Upper lobe of left lung (tissue), 6 donors: ENCODE data around the gene IYD. TPM values are rescaled to one million over a fixed set of nuclear protein-coding genes. Genes with fewer than 3 reads are reported as not detected.

Experiments
- ATAC-seq, 2 donors: fragments of 200-7000 bp; cut with Tn5 transposase; one replicate each; pipeline ENCODE4 v1.9.1; 2022; ENCODE audit warnings: mild to moderate bottlenecking in 2 of 2, moderate library complexity in 2 of 2; ENCODE audit not compliant: low FRiP score in 2 of 2
- DNase-seq, 2 donors: peaks; one replicate each; pipeline ENCODE4 v3.0.0-alpha.2; 2019 to 2020
- H3K27ac ChIP-seq, 4 donors: fragments of 200-600 bp; sonication (generic); one replicate each; pipeline ENCODE4 v1.5.1; 2016 to 2019
- H3K27me3 ChIP-seq, 4 donors: fragments of 200-600 bp; sonication (generic); one replicate each; pipeline ENCODE4 v1.5.1; 2017 to 2019
- H3K36me3 ChIP-seq, 4 donors: fragments of 200-600 bp; sonication (generic); one replicate each; pipeline ENCODE4 v1.5.1; 2016 to 2019
- H3K4me1 ChIP-seq, 4 donors: fragments of 200-600 bp; sonication (generic); one replicate each; pipeline ENCODE4 v1.5.1; 2018 to 2019
- H3K4me3 ChIP-seq, 4 donors: fragments of 200-600 bp; sonication (generic); one replicate each; pipeline ENCODE4 v1.5.1; 2017 to 2019; ENCODE audit warnings: mild to moderate bottlenecking in 2 of 4, moderate library complexity in 1 of 4
- H3K9me3 ChIP-seq, 4 donors: fragments of 200-600 bp; sonication (generic); one replicate each; pipeline ENCODE4 v1.5.1; 2018 to 2019
- CTCF ChIP-seq, 6 experiments: fragments of 450-650 bp in 4 of 6; fragments of 200-600 bp in 2 of 6; sonication (generic) in 2 of 6; IDR thresholded peaks; one replicate each; pipeline ENCODE4 v1.5.1; 2016 to 2019; ENCODE audit warnings: antibody characterized with exemption in 6 of 6
- EP300 ChIP-seq, 4 donors: sonication (generic); formaldehyde crosslinking; IDR thresholded peaks; one replicate each; pipeline ENCODE4 v1.5.1; 2017; ENCODE audit warnings: antibody characterized with exemption in 4 of 4, control low read depth in 2 of 4
- POLR2A ChIP-seq, 4 donors: fragments of 450-650 bp; IDR thresholded peaks; one replicate each; pipeline ENCODE4 v1.5.1; 2016 to 2017; ENCODE audit warnings: antibody characterized with exemption in 4 of 4, mild to moderate bottlenecking in 2 of 4
- POLR2AphosphoS5 ChIP-seq, 2 donors: sonication (generic); formaldehyde crosslinking; IDR thresholded peaks; one replicate each; pipeline ENCODE4 v1.5.1; 2017; ENCODE audit warnings: antibody characterized with exemption in 2 of 2
- WGBS, 2 donors: methylation state at CpG; one replicate each; pipeline ENCODE4 v1.1.5; 2017 to 2018; 5-methylcytosine and 5-hydroxymethylcytosine counted together
- total RNA-seq, 6 donors: library from RNA; depleted of rRNA in 4 of 6; stranded (reverse); fragments of >200 nt in 4 of 6; gene quantifications; one replicate each; pipeline versions ENCODE4 v1.1.0 to v1.2.1, GENCODE V29; 2016 to 2021
- donor health status: DM: no; HTN: no; CAD: no; lungs with moderate emphysema.
- donor health status: DM: no; HTN: yes; CAD: no; lungs with severe emphysema.

IYD gene
- total RNA-seq, 6 donors from 2014 or later: under 0.01 to 3.2 (median 1.7) TPM

GRCh38 chr6:150391414-150391813 lies 22.6 kb downstream of the IYD start:
- no peaks in the 10 kb centered on the region for H3K9me3 ChIP-seq
- TF ChIP-seq POLR2AphosphoS5 (IDR thresholded peaks at IDR 0.05) (no peak), CTCF (IDR thresholded peaks at IDR 0.05) (no peak), POLR2A (IDR thresholded peaks at IDR 0.05) (no peak), EP300 (IDR thresholded peaks at IDR 0.05) (no peak)
- peaks cover 0 to 15% (median 2%) of the 10 kb centered on the region in 4 donors for H3K4me1 ChIP-seq
- no peak for DNase-seq
- H3K36me3 ChIP-seq: no peaks in the 10 kb centered on the region
- peak overlapping the region in 2 of 4 donors; percentile 14 to 64 for H3K27ac ChIP-seq
- ATAC-seq: no peak
- no peaks in the 10 kb centered on the region for H3K27me3 ChIP-seq
- no peak overlapping the region for H3K4me3 ChIP-seq
- 80 to 85% methylated on average over 4 of the region's 4 CpGs for WGBS, 2 donors

GRCh38 chr6:150391890-150392289 lies 23.1 kb downstream of the IYD start:
- no peak for TF ChIP-seq EP300 (IDR thresholded peaks at IDR 0.05)
- TF ChIP-seq POLR2A (IDR thresholded peaks at IDR 0.05): no peak
- TF ChIP-seq POLR2AphosphoS5 (IDR thresholded peaks at IDR 0.05): no peak
- no peak for TF ChIP-seq CTCF (IDR thresholded peaks at IDR 0.05)
- no peaks in the 10 kb centered on the region for H3K27me3 ChIP-seq
- H3K9me3 ChIP-seq: no peaks in the 10 kb centered on the region
- WGBS, 2 donors: 48 to 65% methylated on average over 3 of the region's 3 CpGs
- H3K4me1 ChIP-seq: peaks cover 0 to 15% (median 2%) of the 10 kb centered on the region in 4 donors
- DNase-seq (no peak), ATAC-seq (no peak)
- H3K4me3 ChIP-seq: no peak overlapping the region
- H3K36me3 ChIP-seq: no peaks in the 10 kb centered on the region
- H3K27ac ChIP-seq: peak overlapping the region in 3 of 4 donors; percentile 50 to 64 (median 64)

GRCh38 chr6:150392452-150393220 lies 23.8 kb downstream of the IYD start:
- no peaks in the 10 kb centered on the region for H3K27me3 ChIP-seq
- no peaks in the 10 kb centered on the region for H3K9me3 ChIP-seq
- H3K36me3 ChIP-seq: no peaks in the 10 kb centered on the region
- H3K4me3 ChIP-seq: no peak overlapping the region
- no peak for TF ChIP-seq CTCF (IDR thresholded peaks at IDR 0.05)
- peak in 1 of 4 donors; percentile 13 for TF ChIP-seq EP300 (IDR thresholded peaks at IDR 0.05)
- peaks cover 0 to 15% (median 2%) of the 10 kb centered on the region in 4 donors for H3K4me1 ChIP-seq
- H3K27ac ChIP-seq: peak overlapping the region; percentile 50 to 71 (median 64)
- WGBS, 2 donors: 67 to 85% methylated on average over 12 of the region's 12 CpGs
- DNase-seq: peak in 1 of 2 donors; percentile 69
- peak in 1 of 2 donors; percentile 35 for ATAC-seq

GRCh38 chr6:150394053-150394898 lies 25.5 kb downstream of the IYD start:
- WGBS, 2 donors: 67 to 78% methylated on average over 6 of the region's 6 CpGs
- Histone ChIP-seq H3K36me3 (no peaks in the 10 kb centered on the region), H3K9me3 (no peaks in the 10 kb centered on the region), H3K4me1 (peaks cover 0 to 15% (median 2%) of the 10 kb centered on the region in 4 donors), H3K27me3 (no peaks in the 10 kb centered on the region), H3K4me3 (no peak overlapping the region), H3K27ac (peak overlapping the region; percentile 20 to 64 (median 57))
- TF ChIP-seq CTCF (IDR thresholded peaks at IDR 0.05): no peak
- peak in 1 of 4 donors; percentile 69 for TF ChIP-seq EP300 (IDR thresholded peaks at IDR 0.05)
- TF ChIP-seq POLR2A (IDR thresholded peaks at IDR 0.05): no peak
- TF ChIP-seq POLR2AphosphoS5 (IDR thresholded peaks at IDR 0.05): peak in 1 of 2 donors; percentile 31
- ATAC-seq: peak; percentile 39 to 70
- no peak for DNase-seq
